ENCODE results near the gene ADCK1. TPM values are rescaled to one million over a fixed set of nuclear protein-coding genes. Genes with fewer than 3 reads are reported as not detected.

ADCK1 gene
- total RNA-seq, 2 donors from 2014 or later = 6.9 to 7.4 TPM

DNA sequence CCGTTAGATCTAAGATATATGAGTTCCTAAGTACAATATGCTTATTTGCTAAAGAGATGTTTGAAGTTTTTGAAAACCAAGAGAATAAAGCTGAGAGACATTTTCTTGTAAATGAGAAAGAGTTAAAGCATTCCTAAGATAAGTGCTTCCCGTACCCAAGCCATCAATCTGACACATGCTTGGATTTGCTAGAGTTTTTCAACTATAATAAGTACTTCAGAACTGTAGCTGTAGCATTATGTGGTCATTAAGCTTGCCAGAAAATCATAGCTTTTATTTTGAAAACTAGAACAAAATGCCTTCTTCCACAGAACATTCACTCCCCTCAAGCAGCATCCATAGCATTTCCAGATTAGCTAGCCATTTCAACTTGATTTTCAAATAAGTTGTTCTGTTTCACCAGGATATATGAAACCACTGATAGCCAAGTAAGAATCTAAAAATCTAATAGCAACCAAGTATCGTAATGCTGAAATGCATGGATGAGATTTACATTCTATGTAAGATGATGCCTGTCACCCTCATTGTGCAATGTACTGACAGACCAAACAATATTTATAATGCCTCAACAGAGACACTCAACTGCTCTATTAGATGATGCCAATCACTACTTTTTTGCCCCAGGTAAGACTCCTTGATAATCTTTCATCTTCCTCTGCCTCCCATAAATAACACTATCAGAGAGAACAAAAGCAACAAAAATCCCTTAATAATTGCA lies 47.0 kb upstream of the ADCK1 start:
- Histone ChIP-seq H3K27ac (ENCODE audit: low read depth, low read length) (no peak overlapping the region), H3K9ac (ENCODE audit: extremely low read depth, low read length, poor library complexity, severe bottlenecking) (no peak overlapping the region), H3K9me3 (ENCODE audit: control insufficient read depth, low read length) (peaks cover 13% of the 10 kb centered on the region), H3K4me3 (ENCODE audit: low read length) (no peak overlapping the region), H3K36me3 (ENCODE audit: control insufficient read depth, insufficient read depth, low read length) (peaks cover 67% of the 10 kb centered on the region), H3K27me3 (ENCODE audit: control insufficient read depth, insufficient read depth, low read length, poor library complexity, severe bottlenecking) (no peaks in the 10 kb centered on the region), H3K4me1 (ENCODE audit: control insufficient read depth, insufficient read depth, low read length) (no peaks in the 10 kb centered on the region)
- Mint-ChIP-seq H3K27ac (no peak overlapping the region), H3K4me1 (no peaks in the 10 kb centered on the region), H3K4me3 (no peak overlapping the region), H3K9me3 (peaks cover 2% of the 10 kb centered on the region), H3K27me3 (ENCODE audit: insufficient read depth) (no peaks in the 10 kb centered on the region), H3K36me3 (ENCODE audit: low read depth) (peaks cover 73% of the 10 kb centered on the region)
- TF ChIP-seq CTCF (conservative IDR thresholded peaks at IDR 0.05) = no peak
- WGBS, 2 experiments (ENCODE audit: insufficient coverage in 1 of 2, insufficient read length in 1 of 2) = 95 to 100% methylated on average over 1 to 3 of the region's 3 CpGs
- no peak for DNase-seq

DNA sequence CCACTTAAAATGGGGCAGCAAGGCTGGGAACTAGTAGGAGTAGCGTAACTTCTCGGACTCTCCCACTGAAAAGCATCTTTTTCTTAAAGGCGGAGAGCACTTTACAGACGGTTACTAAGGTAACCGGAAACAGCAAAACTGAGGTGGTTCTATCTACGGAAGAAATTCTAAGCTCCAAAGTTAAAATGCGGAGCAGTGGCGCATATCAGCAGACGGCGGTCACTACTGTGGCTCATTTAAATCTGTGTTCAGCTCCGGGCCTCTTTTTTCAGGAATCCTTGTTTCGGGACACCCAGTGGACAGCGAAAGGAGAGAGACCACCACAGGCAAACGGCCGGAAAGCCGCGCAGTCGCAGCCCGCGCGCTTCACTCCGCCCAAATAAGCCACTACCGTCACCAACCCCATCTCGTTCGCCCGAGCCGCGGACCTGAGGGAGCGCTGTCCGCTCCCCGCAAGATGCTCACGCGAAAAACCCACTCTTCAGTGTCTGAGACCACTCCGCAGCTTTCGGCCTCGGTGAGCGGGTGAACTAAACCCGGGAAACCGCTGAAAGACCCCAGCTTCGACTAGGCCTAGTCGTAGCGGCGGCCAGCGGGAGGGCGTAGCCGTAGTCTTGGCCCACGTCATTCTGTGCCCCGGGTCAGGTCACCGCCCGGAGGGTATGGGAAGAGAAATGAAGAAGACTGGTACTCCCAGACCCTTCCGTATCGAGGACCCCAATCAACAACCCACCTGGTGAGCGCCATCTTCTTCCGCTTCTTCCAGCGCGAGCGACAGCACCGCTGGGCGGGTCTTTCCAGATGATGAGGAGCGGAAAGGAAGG lies 39.3 kb upstream of the ADCK1 start, which contains the start of gene SNW1:
TSS of gene SNW1 (minus strand) at position 776 of the 824 bp plus-strand sequence. CDS start at position 747, 29 bp downstream.
- Histone ChIP-seq H3K36me3 (ENCODE audit: control insufficient read depth, insufficient read depth, low read length) (peaks cover 24% of the 10 kb centered on the region), H3K9me3 (ENCODE audit: control insufficient read depth, low read length) (no peaks in the 10 kb centered on the region), H3K27ac (ENCODE audit: low read depth, low read length) (peak within 1 kb of the TSS; percentile 71), H3K27me3 (ENCODE audit: control insufficient read depth, insufficient read depth, low read length, poor library complexity, severe bottlenecking) (no peaks in the 10 kb centered on the region), H3K9ac (ENCODE audit: extremely low read depth, low read length, poor library complexity, severe bottlenecking) (peak within 1 kb of the TSS; percentile 89), H3K4me1 (ENCODE audit: control insufficient read depth, insufficient read depth, low read length) (no peaks in the 10 kb centered on the region), H3K4me3 (ENCODE audit: low read length) (peak within 1 kb of the TSS; percentile 95)
- peak; percentile 96 for DNase-seq
- 1% methylated on average over 21 to 60 of the region's 60 CpGs for WGBS, 2 experiments (ENCODE audit: insufficient coverage in 1 of 2, insufficient read length in 1 of 2)
- peak within 1 kb of the TSS; percentile 99 for H3K4me3 Mint-ChIP-seq
- peaks cover 16% of the 10 kb centered on the region for H3K36me3 Mint-ChIP-seq (ENCODE audit: low read depth)
- TF ChIP-seq CTCF (conservative IDR thresholded peaks at IDR 0.05) = peak; percentile 46
- no peaks in the 10 kb centered on the region for H3K9me3 Mint-ChIP-seq
- H3K27me3 Mint-ChIP-seq (ENCODE audit: insufficient read depth) = peaks cover 2% of the 10 kb centered on the region
- H3K4me1 Mint-ChIP-seq = peaks cover 13% of the 10 kb centered on the region
- peak within 1 kb of the TSS; percentile 99 for H3K27ac Mint-ChIP-seq

- peak overlapping the region; percentile 99 for H3K27ac Mint-ChIP-seq
- WGBS, 2 experiments (ENCODE audit: insufficient coverage in 1 of 2, insufficient read length in 1 of 2) = 5 to 12% methylated on average over 17 to 23 of the region's 24 CpGs
- no peaks in the 10 kb centered on the region for H3K9me3 ChIP-seq (ENCODE audit: control insufficient read depth, low read length)
- H3K9ac ChIP-seq (ENCODE audit: extremely low read depth, low read length, poor library complexity, severe bottlenecking) = peak overlapping the region; percentile 89
- no peaks in the 10 kb centered on the region for H3K4me1 ChIP-seq (ENCODE audit: control insufficient read depth, insufficient read depth, low read length)
- peak; percentile 74 for DNase-seq
- peak; percentile 66 for TF ChIP-seq CTCF (conservative IDR thresholded peaks at IDR 0.05)
- peaks cover 13% of the 10 kb centered on the region for H3K4me1 Mint-ChIP-seq
- peaks cover 2% of the 10 kb centered on the region for H3K27me3 Mint-ChIP-seq (ENCODE audit: insufficient read depth)
- no peaks in the 10 kb centered on the region for H3K27me3 ChIP-seq (ENCODE audit: control insufficient read depth, insufficient read depth, low read length, poor library complexity, severe bottlenecking)
- H3K4me3 ChIP-seq (ENCODE audit: low read length) = peak overlapping the region; percentile 95
- H3K27ac ChIP-seq (ENCODE audit: low read depth, low read length) = no peak overlapping the region
- H3K36me3 ChIP-seq (ENCODE audit: control insufficient read depth, insufficient read depth, low read length) = peaks cover 17% of the 10 kb centered on the region
- peak overlapping the region; percentile 99 for H3K4me3 Mint-ChIP-seq
- no peaks in the 10 kb centered on the region for H3K9me3 Mint-ChIP-seq
- peaks cover 8% of the 10 kb centered on the region for H3K36me3 Mint-ChIP-seq (ENCODE audit: low read depth)
Observed at GRCh38 chr14:77761205-77761931, 38.5 kb upstream of the ADCK1 start.
